Left cardiac atrium (tissue), 4 donors: ENCODE data around the gene PTGR3. TPM values are rescaled to one million over a fixed set of nuclear protein-coding genes. Genes with fewer than 3 reads are reported as not detected.

Experiments used
- ATAC-seq, 2 donors: fragments of 200-7000 bp; cut with Tn5 transposase; one replicate each; pipeline ENCODE4 v1.9.1; 2020; ENCODE audit warnings: mild to moderate bottlenecking in 2 of 2, moderate library complexity in 2 of 2
- DNase-seq: peaks from one replicate; pipeline ENCODE4 v3.0.0-alpha.2; 2020
- intact Hi-C, 2 donors: fragments of 100-400 bp; cut with DNase I; formaldehyde crosslinking; loops; one replicate each; pipeline versions ENCODE4 v1.14.1 to v1.15.1; 2022 to 2023
- total RNA-seq, 2 donors: library from RNA; stranded (reverse); fragmentation: NEBNext Ultra II Directional; extraction: Animal tissue kit (Norgen Biotek cat#: 25700); gene quantifications; one replicate each; pipeline ENCODE4 v1.2.1, GENCODE V29; 2021
- donor health status: DM: no; HTN: yes; CAD: no.
- donor health status: DM: no; HTN: yes; CAD: no; lungs with severe emphysema.
- donor health status: DM: yes; HTN: yes; CAD: no.
- donor health status: Dilated cardiomyopathy.

The PTGR3 gene
- total RNA-seq, 2 donors from 2014 or later, result 33.8 to 51.1 TPM

GRCh38 chr18:75162978-75163377, 46.0 kb downstream of the PTGR3 start:
- intact Hi-C loops, result no loop called here
- ATAC-seq, result no peak

GRCh38 chr18:75162467-75162866, 46.5 kb downstream of the PTGR3 start:
- no peak for DNase-seq
- intact Hi-C loops, result no loop called here
- peak; percentile 41 to 82 for ATAC-seq

More at GRCh38 chr18:75162978-75163377, 46.0 kb downstream of the PTGR3 start:
- no peak for DNase-seq

- intact Hi-C loops, result no loop called here
- ATAC-seq (peak; percentile 55 to 73), DNase-seq (no peak)
Measured at GRCh38 chr18:75161256-75162028, 47.5 kb downstream of the PTGR3 start.

- ATAC-seq, result no peak
- intact Hi-C loops, result no loop called here
- no peak for DNase-seq
Measured at GRCh38 chr18:75160364-75160763, 48.6 kb downstream of the PTGR3 start.

- DNase-seq (no peak), ATAC-seq (no peak)
- intact Hi-C loops, result no loop called here
Measured at GRCh38 chr18:75159646-75160356, 49.1 kb downstream of the PTGR3 start.

GRCh38 chr18:75159238-75159518, 49.8 kb downstream of the PTGR3 start:
- DNase-seq, result no peak
- intact Hi-C loops, result no loop called here
- no peak for ATAC-seq

Other genes starting within 250 kb of the PTGR3 start
- gene TSHZ1, start 1.7 kb upstream of the PTGR3 start, total RNA-seq, result 10 to 100 TPM; 14.0 to 22.6 TPM
- gene SMIM21, start 218.6 kb upstream of the PTGR3 start, total RNA-seq, result not detected